GM04503 (cell line): ENCODE data around the gene CCNT1.

ENCODE experiments used
- DNase-seq: peaks from one replicate; pipeline ENCODE4 v3.0.0-alpha.2; 2012; ENCODE audit warnings: low read depth

Gene CCNT1

DNA sequence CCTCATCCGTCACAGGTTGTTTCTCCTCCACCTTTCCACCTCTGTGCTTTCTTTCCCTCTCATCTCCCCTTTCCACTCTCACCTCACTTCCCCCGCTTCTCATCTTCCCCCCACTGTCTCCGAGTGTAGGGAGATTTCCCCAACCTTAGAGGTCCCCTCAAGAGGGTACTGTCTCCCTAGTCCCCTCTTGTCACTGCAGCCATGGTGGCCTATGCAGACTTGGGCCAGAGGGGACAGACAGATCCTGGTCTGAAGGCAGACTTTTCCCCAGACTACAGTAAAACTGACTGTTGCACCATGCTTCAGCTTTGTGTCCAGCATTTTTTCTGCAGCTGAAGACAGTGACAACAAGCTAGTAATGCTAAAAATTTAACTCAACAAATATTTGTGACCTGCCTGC is 75.7 kb downstream of the CCNT1 start:
- no peak for DNase-seq

DNA sequence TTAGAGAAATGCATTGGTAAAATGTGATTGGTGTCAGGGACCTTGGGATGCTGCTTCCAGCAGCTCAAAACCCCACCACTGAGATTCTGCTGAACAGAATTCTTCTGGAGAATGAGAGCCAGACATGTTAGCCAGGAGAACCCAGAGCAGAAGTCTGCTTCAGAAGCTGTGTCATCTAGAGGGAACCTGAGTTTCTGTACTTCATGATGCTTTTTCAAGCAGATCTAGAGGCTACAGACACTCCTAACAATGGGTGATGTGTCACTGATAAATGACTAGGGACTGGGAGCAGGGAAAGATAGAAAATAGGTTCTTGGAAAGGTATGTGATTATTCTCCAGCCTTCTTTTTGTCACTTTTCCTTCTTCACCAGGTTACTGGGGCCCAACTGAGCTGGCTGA is 76.1 kb downstream of the CCNT1 start:
- DNase-seq = no peak
